ENCODE results near the gene DIDO1.

DNA sequence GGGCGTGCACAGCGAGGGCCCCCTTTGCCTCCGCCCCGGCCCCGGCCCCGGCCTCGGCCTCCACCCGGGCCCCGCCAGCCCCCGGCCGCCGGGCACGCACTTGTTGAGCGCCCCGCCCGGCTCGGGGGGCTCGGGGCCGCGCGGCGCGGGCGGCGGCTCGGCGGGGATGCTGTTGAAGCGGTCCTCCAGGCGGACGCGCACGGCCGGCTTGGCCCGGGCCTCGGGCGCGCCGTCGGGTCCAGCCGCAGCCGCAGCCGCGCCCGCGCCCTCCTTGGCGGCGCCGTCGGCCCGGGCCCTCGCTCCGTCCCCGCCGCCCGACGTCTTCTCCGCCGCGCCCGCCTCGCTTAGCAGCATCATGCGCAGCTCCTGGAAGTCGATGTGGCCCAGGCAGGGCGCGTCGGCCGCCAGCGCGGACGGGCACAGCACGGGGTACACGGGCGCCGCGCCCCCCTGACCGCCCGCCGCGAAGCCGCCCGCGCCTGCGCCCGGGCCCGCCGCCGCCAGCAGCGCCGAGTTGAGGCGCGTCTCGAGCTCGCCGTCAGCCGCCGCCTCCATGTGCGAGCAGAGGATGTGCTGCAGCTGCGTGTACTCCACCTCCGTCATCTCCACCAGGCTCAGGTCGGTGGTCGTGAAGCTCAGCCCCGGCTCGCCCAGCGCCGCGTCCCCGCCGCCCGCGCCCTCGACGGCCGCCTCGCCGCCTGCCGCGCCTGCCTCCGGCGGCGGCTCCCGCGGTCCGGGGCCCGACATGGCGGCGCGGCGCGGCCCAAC is 65.2 kb downstream of the DIDO1 start:
- no peak for TF ChIP-seq EZH2 (IDR thresholded peaks at IDR 0.05; ENCODE audit: borderline replicate concordance, low read length)
- TF ChIP-seq, protein P1, sequence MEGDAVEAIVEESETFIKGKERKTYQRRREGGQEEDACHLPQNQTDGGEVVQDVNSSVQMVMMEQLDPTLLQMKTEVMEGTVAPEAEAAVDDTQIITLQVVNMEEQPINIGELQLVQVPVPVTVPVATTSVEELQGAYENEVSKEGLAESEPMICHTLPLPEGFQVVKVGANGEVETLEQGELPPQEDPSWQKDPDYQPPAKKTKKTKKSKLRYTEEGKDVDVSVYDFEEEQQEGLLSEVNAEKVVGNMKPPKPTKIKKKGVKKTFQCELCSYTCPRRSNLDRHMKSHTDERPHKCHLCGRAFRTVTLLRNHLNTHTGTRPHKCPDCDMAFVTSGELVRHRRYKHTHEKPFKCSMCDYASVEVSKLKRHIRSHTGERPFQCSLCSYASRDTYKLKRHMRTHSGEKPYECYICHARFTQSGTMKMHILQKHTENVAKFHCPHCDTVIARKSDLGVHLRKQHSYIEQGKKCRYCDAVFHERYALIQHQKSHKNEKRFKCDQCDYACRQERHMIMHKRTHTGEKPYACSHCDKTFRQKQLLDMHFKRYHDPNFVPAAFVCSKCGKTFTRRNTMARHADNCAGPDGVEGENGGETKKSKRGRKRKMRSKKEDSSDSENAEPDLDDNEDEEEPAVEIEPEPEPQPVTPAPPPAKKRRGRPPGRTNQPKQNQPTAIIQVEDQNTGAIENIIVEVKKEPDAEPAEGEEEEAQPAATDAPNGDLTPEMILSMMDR (conservative IDR thresholded peaks at IDR 0.05 in 1 of 2, IDR thresholded peaks at IDR 0.05 in 1 of 2; ENCODE audit: extremely low read depth in 1 of 2, insufficient read depth in 1 of 2, low read depth in 1 of 2, low read length in 2 of 2), result no peak

All from mammary epithelial cell (primary cell).